Activated CD4-positive, alpha-beta T cell treated with anti-CD3 and anti-CD28 coated beads for 48 hours (primary cell): Measurements from ENCODE around the gene SPPL3.
"Not testable (repeated sequence)": the region's sequence is repeated elsewhere in the genome, so short reads cannot be mapped to it uniquely, and the experiment has no call there.

ENCODE experiments used
- DNase-seq: peaks from one replicate; pipeline ENCODE4 v3.0.0-alpha.2; 2020

SPPL3 gene

DNA sequence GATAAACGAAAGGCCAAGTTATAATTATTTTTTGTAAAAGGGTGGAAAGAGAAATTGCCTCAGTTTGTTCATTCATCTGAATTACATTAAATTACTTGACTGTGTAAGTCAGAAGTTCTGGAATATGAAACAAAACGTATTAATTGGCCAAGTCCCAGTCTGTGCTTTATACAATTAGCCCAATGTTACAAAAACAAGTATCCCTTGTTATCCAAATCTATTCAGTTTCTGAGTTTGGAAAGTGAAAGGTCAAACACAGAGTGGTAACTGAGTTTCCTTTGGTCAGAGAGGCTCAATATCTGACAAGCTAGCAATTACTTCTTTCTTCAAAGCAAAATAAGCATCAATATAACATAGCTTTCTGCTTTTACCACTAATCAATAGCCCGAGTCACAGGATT, 62.6 kb downstream of the SPPL3 start:
- no peak for DNase-seq

DNA sequence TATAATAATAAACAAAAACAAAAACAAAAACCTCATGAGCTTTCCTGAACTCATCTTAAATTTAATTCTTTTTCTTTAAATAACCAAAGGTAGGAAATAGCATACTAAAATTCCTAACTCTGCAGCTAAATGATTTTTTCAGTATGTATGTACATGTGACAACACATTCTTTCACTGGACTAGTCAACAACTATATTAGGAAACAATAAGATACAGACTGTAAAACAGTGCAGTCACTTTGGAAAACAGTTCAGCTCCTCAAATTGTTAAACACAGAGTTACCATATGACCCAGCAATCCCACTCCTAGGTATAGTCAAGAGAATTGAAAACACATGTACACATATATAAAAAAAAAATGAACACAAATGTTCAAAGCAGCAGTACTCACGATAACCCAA, 64.7 kb downstream of the SPPL3 start:
- no peak for DNase-seq

DNA sequence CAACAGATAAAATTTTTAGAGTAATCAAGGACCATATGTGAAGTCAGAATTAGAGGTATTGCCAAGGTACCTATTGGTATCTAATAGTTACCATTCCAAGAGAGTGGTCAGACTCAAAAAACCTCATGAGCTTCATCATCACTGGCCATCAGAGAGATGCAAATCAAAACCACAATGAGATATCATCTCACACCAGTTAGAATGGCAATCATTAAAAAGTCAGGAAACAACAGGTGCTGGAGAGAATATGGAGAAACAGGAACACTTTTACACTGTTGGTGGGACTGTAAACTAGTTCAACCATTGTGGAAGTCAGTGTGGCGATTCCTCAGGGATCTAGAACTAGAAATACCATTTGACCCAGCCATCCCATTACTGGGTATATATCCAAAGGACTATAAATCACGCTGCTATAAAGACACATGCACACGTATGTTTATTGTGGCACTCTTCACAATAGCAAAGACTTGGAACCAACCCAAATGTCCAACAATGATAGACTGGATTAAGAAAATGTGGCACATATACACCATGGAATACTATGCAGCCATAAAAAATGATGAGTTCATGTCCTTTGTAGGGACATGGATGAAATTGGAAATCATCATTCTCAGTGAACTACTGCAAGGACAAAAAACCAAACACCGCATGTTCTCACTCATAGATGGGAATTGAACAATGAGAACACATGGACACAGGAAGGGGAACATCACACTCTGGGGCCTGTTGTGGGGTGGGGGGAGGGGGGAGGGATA, 65.4 kb downstream of the SPPL3 start:
- not testable (repeated sequence) for DNase-seq

DNA sequence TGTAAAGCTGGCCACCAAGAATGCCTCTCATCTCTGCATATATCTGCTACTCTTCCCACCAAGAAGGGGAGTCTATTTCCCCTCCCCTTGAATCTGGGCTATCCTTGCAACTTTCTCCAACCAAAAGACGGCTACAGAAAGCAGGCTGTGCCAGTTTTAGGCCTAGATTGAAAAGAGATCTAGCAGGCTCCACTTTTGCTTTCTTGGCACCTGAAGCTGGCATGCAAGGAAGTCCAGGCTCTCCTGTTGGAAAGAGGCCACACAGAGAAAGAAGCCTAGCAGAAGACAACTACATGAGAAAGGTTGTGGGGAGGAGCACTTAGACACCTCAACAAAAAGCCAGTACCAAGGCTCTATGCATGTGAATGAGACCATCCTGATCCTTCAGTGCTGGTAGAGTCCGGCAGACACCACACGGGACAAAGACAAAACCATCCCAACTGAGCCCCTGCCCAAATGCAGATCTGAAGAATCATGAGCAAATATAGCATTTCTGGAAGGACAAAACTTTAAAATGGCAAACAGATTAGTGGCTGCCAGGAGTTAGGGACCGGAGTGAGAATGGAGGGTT, 68.0 kb downstream of the SPPL3 start:
- no peak for DNase-seq

DNA sequence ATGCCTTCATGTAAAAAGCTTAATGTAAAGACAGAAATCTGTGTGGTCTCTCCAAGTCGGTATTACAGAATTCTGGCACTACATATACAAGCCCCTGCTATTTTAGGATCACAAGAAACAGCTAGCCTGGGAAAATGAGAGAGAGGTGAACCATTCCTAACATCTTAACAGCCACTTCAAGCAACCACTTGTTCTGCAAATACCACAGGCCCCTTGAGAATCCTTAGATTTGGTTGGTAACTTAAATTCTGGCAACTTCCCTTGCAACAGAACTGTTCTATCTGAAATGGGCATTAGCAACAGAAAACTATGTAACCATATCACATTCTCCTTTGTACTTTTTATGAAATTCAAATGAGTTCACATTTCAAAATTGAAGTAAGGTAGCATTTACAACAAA, 68.5 kb downstream of the SPPL3 start:
- DNase-seq, result no peak

DNA sequence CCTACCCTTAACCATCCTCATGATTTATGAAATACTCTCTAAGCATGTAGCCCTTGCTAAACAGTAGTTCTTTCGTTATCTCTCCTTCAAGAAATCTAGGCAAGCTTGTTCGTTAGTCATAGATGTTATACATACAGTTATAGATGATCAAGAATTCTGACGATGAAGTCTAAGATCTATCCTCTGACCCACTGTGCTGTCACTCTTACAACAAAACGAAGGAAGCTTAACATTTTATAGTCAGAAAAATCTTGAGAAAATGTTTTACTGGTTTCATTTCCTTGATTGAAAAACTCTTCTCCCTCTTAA, 68.9 kb downstream of the SPPL3 start:
- DNase-seq, result no peak

DNA sequence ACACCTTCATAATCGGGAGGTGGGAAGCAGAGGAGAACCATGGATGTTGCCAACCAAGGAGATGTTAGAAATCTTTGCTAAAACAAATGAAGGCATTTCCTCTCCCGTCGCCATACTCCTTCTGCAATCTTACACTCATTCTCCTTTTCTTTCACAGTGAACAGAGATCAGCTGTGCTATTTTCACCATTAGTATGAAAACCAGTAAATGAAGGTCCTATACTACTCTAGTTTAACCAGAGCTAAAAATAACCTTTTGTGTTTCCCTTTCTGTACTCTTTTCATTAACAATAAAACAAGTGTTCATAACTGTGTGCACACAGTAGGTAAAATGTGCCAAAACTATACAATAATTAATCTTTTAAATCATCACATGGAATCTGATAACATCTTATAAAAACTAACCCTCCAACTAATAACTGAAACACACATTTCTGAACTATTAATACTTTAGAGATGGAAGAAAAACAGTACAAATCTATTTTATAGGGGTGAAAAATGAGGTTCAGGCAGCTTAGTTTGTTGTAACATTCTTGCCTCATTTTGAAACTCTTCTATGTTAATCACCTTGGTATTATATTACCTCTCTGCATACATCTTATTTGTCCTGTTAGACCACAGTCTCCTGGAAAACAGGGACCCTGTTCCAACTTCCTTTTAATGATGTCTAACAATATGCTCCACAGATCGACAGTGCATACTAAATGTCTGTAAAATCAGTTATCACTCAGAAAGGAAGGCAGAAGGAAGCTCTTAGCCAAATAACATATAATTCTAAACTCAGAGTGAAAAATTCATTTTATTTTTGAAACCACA, 69.5 kb downstream of the SPPL3 start:
- DNase-seq, result no peak

DNA sequence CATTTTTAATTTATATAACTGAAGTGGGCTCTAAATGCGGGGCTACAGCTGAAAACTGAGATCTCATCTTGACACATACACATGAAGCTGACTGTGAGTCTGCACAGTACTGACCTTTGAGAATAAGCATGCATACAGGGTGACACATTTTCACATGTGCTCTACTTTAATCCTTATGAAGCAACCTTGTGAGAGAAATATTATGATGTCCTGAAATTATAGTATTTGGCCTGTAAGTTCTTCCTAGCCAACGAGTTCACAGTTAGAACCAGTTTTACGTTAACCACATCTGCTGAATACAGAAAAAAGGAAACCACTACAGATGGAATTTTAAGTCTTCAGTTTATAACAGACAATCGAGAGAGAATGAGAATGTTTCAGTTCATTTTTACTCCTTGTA, 70.3 kb downstream of the SPPL3 start:
- no peak for DNase-seq

DNA sequence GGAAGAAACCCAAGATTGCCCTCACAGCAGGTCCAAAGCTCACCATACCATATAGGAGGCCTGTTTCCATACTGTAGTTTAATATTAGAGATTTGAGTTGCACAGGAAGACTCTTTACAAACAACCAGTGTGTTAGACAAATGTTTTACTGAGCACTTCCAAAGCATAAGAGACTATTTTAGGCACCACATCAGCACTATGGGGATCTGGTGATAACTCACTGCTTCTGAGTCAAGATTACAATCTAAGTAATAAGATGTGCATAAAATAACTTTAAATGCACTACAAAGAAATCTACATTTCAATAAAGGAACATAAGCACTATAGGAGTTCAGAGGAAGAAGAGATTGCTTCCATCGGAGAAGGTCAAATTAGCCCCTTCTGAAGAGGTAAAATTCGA, 71.4 kb downstream of the SPPL3 start:
- no peak for DNase-seq

DNA sequence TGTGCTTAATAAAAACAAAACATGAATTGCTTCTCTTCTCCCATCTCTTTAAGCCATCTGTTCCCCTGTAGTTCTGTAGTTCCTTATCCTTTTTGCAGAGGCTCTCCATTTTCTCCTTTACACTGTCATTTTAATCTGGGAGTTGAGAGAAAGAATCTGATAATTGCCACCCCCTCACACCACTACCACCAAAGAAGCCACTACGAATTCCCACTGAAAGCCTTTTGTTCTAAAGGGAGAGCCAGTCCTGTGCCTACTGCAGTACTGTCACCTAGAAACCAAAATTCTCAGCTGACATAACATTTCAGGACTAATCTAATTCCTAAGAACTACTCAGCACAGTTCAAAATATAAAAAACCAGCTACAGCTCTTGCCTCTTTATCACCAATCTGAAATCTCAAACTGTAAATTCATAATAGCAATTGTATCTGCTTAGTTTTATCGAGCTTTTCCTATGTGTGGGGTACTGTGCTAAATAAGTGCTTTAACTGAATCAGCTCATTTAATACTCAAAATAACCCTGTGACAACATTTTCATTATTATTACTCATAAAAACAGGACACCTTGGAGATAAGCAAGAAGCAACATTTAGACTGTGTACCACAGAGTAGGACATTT, 72.4 kb downstream of the SPPL3 start:
- DNase-seq, result no peak

DNA sequence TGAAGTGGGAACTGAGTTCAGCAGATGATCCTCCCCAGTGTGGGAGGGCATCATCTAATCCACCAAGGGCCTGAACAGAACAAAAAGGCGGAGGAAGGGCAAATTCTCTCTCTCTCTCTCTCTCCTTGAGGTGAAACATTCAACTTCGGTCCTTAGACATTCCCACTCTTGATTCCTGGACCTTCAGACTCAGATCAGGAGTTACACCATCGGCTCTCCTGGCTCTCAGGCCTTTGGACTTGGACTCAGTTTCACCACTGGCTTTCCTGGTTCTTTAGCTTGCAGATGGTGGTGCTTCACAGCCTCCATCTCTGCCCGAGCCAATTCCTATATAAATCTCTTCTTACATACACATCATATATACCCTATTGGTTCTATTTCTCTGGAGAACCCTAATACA, 73.2 kb downstream of the SPPL3 start:
- DNase-seq, result no peak

DNA sequence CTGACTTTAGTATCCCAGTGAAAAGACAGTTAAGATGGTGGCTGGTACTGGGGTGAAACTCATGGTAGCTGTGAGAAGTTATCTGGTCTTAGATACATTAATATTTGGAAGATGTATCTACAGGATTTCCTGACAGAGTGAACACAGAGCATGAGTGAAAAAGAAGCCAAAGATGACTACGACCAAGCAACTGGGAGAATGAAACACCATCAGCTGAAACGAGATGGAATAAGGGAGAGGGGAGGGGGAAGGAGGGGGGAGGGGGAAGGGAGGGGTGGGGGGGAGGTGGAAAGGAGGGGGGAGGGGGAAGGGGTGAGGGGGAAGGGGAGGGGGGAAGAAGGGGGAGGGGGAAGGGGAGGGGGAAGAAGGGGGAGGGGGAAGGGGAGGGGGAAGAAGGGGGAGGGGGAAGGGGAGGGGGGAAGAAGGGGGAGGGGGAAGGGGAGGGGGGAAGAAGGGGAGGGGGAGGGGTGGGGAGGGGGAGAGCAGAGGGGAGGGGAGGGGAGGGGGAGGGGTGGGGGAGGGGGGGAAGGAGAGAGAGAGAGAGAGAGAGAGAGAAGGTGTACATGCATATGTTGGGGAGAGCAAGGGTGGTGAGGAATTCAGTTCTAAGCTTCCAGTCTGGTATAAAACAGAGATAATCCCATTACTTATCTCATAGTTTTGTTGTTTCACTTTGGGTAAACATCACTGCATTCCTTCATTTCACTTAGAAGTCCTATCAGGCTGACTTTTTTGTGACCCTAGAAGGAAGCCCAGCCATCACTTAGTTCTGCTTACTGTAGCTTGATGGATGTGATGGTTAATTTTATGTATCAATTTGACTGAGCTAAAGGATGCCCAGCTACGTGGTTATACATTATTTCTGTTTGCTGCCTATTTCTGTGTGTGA, 73.9 kb downstream of the SPPL3 start:
- DNase-seq, result no peak

DNA sequence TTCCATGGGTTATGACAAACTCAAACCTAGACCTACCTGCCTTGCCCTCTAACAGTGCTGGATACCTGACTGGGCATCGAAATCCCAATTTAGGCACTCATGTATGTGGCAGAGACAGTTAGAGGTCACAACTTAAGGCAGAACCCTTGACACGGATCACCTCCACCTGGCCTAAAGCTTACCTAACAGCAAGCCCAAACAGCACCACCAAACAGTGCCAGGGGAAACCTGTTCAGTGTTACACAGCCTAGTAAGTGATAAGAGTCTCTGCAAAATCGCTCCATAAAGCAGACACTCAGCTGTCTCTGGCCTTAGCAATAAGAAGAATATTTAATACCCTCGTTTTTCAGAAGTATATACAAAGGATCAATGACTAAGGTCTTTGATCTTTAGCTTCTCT, 77.8 kb downstream of the SPPL3 start:
- DNase-seq, result no peak

DNA sequence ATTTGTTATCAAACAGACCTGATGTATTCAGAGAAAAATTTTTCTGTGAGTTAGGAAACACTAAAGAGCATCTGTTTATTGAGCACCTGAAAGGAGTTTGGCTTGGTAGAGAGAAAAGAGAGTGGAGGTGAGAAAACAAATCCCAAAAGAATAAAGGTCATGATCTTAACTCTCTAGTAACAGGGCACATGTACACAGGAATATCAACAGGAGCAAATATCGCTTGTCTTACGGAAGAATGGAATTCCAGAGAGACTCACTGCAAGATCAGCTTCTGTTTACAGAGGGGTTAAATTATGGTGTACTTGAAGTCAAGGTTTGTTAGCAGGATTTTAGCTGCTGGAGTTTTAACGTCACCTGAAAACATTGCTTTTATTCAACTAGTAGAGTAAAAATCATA, 78.8 kb downstream of the SPPL3 start:
- DNase-seq, result no peak

DNA sequence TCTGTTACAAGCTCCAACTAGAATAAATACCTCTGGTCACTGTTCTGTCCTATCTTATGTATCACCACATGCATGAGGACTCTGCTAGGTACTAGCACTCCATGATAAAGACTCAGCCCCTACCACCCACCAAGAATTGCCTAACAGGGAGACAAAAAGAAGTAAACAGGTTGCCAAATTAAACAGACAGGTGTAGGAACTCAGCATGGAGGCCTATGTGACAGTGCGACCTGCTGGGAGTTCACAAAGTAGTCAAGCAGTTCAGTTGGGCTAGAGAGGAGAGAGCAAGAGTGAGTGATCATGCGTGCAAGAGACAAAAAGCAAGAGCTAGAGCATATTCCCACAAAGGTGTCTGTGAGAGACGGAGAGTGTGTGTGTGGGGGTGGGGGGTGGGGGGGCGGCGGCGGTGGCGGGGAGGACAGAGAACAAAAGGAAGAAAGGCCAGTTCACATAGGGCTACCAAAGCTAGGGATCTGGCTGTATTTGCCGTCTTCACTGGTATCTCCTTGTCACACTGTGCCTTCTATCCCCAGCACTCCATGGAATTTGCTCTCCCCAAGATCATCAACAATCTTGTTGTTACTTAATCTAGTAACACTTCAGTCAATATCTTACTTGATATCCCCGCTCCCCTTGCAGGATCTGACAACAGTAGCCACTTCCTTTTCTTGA, 81.2 kb downstream of the SPPL3 start:
- DNase-seq, result no peak

DNA sequence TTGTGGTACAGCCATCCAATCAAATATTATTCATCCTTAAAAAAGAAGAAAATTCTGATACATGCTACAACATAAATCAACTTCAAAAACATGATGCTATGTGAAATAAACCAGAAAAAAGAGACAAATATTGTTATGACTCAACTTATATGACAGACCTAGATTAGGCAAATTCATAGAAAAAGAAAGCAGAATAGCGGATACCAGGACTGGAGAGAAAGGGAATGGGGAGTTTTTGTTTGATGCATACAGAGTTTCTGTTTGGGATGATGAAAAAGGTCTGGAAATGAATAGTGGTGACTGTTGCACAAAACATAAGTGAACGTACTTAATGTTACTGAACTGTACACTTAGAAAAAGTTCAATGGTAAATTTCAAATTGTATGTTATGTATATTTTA, 82.3 kb downstream of the SPPL3 start:
- DNase-seq, result no peak

DNA sequence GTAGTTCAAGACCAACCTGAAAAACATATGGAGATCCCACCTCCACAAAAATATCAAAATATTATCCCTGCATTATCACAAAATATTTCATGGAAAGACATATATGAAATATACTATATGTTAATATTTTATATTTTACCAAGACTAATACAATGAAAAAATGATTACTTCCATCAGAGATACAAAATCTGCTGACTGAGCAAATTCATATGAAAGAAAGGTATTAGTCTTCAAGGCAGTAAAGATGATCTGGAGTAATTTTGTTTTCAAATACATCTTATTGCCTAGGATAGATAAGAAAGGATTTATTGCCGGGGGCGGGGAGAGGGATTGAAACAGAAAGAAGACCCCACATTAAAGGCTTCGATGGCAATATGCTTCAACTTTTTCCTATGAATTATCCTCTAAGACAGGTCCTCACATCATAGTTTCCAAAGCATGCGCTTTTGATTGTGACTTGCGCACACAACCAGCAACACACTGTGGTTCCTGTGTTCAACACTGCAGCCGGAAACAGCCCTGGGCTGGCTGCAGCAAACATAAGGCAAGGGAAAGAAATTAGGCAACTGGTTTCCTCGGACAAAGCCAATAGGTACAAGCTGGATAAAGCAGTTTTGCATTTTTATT, 83.2 kb downstream of the SPPL3 start:
- DNase-seq, result peak; percentile 74

DNA sequence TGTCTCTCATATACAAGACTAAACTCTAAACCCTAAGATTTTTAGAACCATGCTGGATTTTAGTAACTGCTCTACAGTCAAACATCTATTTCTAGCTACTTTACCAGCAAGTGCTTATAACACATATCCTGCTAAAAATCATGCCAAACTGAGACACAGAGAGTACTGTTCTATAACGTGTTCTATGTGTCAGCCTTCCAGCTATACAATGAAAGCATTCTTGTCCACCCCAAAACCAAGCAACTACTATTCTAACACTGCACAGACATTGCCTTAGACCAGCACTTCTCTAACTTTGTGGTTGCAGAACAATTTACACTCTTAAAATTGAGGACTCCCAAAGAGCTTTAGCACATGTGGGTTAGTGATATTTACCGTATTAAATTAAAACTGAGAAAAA, 85.7 kb downstream of the SPPL3 start:
- DNase-seq, result no peak

DNA sequence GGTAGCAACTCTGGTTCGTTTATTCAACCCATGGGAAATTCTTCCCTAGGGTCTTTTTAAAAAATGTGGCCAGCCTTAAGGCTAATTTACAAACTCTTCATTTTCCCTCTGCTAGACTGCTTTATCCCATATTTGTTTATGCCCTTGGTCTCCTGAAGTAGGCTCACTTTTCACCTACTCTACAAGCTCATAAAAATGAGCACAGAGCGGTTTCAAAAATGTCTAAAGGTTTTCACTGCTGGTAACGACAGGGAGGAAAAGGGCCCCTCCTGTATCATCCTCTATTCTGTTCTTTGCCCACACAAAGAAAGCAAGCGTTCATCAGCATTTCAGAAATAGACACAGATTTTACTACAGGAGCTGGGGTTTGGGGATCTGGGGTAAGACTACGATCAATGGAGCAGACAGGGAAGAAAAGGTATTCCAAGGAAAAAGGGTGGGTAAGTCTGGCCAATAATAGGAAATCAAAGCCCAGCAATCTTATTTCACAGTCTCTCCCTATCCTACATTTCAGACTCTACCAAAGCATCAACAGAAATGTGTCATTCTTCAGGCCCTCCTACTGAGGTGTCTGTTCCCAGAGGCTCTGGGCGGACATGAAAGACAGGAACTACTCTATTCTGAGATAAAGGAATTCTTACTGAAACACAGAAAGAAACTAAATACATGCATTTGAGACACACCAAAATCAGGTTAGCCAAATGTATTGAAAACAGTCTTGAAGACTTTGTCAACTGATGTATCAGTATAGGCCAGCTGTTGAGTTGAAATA, 86.4 kb downstream of the SPPL3 start:
- no peak for DNase-seq

DNA sequence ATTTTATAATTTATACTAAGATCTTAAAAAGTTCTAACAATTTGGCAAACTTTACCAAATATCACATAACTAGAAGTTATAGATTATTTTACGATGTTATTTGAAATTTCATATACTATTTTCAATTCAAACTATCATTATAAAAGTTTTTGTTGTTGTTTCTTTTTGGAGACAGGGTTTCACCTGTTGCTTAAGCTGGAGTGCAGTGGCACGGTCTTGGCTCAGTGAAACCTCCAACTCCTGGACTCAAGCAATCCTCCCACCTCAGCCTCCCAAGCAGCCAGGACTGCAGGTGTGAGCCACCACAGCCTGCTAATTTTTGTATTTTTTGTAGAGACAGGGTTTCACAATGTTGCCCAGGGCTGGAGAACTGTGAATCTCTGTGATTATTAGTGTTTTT, 87.8 kb downstream of the SPPL3 start:
- DNase-seq, result no peak

DNA sequence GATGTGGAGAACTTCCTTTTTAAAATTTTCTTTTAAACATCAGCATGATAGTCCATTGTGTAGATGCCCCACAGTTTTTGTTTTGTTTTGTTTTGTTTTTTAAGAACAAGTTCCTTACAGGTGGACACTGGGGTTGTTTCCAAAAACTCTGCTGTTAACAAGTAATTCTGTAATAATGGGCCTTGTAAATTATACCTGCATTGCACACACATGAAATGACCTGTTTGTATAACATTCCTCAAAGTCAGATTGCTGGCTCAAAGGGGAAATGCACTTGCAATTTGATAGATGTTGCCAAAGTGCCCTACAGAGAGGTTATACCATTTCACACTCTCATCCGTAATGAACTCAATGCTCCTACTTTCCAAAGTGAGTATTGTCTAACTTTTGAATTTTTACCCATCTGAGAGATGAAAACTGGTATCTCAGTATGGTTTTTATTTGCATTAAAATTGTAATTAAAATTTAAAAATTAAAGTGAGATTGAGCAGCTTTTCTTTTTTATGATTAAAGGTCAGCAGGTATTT, 89.2 kb downstream of the SPPL3 start:
- no peak for DNase-seq
